Measurements from ENCODE around the gene FAF1.

GRCh38 chr1:50492142-50492541 is 467.9 kb downstream of the FAF1 start:
- no peak for TF ChIP-seq EZH2 (IDR thresholded peaks at IDR 0.05; ENCODE audit: low read length, missing control alignments)
- no peak for TF ChIP-seq CTCF (conservative IDR thresholded peaks at IDR 0.05 in 1 of 2, IDR thresholded peaks at IDR 0.05 in 1 of 2; ENCODE audit: low read depth in 1 of 2, low read length in 2 of 2)
